Panc1 (cell line): Measurements from ENCODE around the gene RAB21.

Experiments used
- POLR2AphosphoS5 ChIP-seq: IDR thresholded peaks from 2 replicates; pipeline ENCODE4 v1.6.1; 2012; ENCODE audit warnings: mild to moderate bottlenecking, low read depth, low read length, moderate library complexity
- SIN3A ChIP-seq: IDR thresholded peaks from 2 replicates; pipeline ENCODE4 v1.6.1; 2012; ENCODE audit warnings: low read depth, mild to moderate bottlenecking, low read length, moderate library complexity, borderline replicate concordance; ENCODE audit not compliant: insufficient read depth
- TCF7L2 ChIP-seq: IDR thresholded peaks from 2 replicates; pipeline ENCODE4 v1.6.1; 2011; ENCODE audit warnings: mild to moderate bottlenecking, low read depth, low read length, inconsistent platforms
- TF ChIP-seq, protein P1 (sequence below): fragments of 450-650 bp; IDR thresholded peaks from 2 replicates; pipeline ENCODE4 v1.5.1; 2017; ENCODE audit warnings: mild to moderate bottlenecking
- TF ChIP-seq, protein P2 (sequence below), 2 experiments: IDR thresholded peaks; 2 replicates each; pipeline ENCODE4 v1.6.1; 2011 to 2012; ENCODE audit warnings: low read depth in 2 of 2, control low read depth in 1 of 2, low read length in 1 of 2, mild to moderate bottlenecking in 1 of 2, moderate library complexity in 1 of 2; ENCODE audit not compliant: insufficient read depth in 1 of 2

DNA sequence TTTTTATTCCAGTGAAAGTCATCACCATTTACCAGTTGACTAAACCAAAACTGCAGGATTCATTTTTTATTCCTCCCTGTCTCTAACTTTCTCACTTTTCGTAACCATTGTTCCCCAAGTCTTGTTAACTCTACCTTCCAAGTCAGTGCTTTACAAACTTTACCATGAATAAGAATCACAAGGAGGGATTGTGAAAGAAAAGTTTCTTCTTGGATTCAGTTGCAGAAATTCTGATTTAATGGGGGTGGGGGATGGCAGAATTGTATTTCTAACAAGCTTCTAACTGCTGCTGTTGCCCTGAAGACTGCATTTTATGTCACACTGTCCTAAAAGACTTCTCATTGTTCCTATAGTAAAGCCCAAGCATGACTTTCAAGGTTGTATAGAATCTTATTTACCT is 5.0 kb upstream of the RAB21 start:
- TF ChIP-seq, protein P1, sequence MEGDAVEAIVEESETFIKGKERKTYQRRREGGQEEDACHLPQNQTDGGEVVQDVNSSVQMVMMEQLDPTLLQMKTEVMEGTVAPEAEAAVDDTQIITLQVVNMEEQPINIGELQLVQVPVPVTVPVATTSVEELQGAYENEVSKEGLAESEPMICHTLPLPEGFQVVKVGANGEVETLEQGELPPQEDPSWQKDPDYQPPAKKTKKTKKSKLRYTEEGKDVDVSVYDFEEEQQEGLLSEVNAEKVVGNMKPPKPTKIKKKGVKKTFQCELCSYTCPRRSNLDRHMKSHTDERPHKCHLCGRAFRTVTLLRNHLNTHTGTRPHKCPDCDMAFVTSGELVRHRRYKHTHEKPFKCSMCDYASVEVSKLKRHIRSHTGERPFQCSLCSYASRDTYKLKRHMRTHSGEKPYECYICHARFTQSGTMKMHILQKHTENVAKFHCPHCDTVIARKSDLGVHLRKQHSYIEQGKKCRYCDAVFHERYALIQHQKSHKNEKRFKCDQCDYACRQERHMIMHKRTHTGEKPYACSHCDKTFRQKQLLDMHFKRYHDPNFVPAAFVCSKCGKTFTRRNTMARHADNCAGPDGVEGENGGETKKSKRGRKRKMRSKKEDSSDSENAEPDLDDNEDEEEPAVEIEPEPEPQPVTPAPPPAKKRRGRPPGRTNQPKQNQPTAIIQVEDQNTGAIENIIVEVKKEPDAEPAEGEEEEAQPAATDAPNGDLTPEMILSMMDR = no peak
- TF ChIP-seq SIN3A (no peak), POLR2AphosphoS5 (no peak), TCF7L2 (no peak)
- TF ChIP-seq, protein P2, sequence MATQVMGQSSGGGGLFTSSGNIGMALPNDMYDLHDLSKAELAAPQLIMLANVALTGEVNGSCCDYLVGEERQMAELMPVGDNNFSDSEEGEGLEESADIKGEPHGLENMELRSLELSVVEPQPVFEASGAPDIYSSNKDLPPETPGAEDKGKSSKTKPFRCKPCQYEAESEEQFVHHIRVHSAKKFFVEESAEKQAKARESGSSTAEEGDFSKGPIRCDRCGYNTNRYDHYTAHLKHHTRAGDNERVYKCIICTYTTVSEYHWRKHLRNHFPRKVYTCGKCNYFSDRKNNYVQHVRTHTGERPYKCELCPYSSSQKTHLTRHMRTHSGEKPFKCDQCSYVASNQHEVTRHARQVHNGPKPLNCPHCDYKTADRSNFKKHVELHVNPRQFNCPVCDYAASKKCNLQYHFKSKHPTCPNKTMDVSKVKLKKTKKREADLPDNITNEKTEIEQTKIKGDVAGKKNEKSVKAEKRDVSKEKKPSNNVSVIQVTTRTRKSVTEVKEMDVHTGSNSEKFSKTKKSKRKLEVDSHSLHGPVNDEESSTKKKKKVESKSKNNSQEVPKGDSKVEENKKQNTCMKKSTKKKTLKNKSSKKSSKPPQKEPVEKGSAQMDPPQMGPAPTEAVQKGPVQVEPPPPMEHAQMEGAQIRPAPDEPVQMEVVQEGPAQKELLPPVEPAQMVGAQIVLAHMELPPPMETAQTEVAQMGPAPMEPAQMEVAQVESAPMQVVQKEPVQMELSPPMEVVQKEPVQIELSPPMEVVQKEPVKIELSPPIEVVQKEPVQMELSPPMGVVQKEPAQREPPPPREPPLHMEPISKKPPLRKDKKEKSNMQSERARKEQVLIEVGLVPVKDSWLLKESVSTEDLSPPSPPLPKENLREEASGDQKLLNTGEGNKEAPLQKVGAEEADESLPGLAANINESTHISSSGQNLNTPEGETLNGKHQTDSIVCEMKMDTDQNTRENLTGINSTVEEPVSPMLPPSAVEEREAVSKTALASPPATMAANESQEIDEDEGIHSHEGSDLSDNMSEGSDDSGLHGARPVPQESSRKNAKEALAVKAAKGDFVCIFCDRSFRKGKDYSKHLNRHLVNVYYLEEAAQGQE (IDR thresholded peaks at IDR 0.05; ENCODE audit: insufficient read depth in 1 of 2, low read depth in 2 of 2, low read length in 1 of 2) = no peak
